GM13977 (cell line): ENCODE measurements around the gene SRSF7.
"Not testable (repeated sequence)": the region's sequence is repeated elsewhere in the genome, so short reads cannot be mapped to it uniquely, and the experiment has no call there.

ENCODE experiments used
- DNase-seq: peaks from one replicate; pipeline ENCODE4 v3.0.0; 2012; ENCODE audit warnings: low spot score
- CTCF ChIP-seq: IDR thresholded peaks from 2 replicates; pipeline ENCODE4 v1.5.1; 2012; ENCODE audit warnings: mild to moderate bottlenecking, control low read depth; ENCODE audit not compliant: insufficient read depth; ENCODE audit errors: extremely low read depth, missing control alignments
- in situ Hi-C: fragments of 300-500 bp; cut with MboI; formaldehyde crosslinking; loops from one replicate; pipeline ENCODE4 v1.12.0; 2022; ENCODE audit warnings: low sequenced_read_pairs, low pct_unique_long_range_greater_than_20kb, mixed read lengths, inconsistent platforms; ENCODE audit not compliant: unreplicated experiment

Gene SRSF7

GRCh38 chr2:38750891-38751595, at the start of gene SRSF7:
TSS of gene SRSF7 (minus strand) at chr2:38751361. CDS start at chr2:38751256, 105 bp downstream.
- DNase-seq: peak; percentile 97
- TF ChIP-seq CTCF: no peak
- in situ Hi-C loops: no loop called here

- no peak for DNase-seq
- TF ChIP-seq CTCF: no peak
- in situ Hi-C loops: no loop called here
These were observed 46.8 kb upstream of the SRSF7 start for GRCh38 chr2:38797953-38798352.

GRCh38 chr2:38797250-38797676, 46.1 kb upstream of the SRSF7 start:
- no peak for TF ChIP-seq CTCF
- in situ Hi-C loops: no loop called here
- no peak for DNase-seq

- DNase-seq, in situ Hi-C loops: not testable (repeated sequence)
These were observed 43.9 kb upstream of the SRSF7 start for GRCh38 chr2:38795016-38795415.

DNA sequence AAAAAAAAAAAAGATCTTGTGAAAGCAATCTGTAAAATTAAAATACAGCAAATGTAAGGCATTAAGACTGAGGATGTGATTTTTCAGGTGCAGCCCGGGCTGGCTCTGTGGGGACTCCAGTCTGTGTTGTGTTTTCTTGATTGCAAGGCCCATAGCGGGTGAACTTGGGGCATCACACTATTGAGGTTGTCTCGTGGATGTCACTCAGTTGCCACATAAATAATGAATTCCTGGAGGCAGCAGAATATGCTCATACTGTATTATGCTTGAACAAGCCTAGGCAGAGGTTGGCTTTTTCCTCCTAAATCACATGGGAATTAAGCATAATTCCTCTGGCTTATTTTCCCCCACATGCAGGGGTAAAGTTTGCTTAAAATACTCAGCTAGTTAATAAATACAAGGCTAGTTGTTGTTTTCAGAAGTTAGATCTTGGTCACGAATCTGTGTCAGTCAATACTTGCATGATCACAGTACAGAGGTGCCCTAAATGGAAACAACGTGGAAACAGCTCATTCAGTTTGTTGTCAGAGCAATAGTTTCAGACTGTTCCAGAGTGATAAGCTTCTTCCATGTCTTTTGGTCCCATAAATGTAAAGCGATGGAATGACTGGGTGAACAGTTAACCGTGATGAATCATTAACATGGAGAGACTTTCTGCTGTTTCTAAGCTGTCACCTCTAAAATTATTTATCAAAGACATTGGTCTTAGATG, 43.2 kb upstream of the SRSF7 start:
- DNase-seq: no peak
- TF ChIP-seq CTCF: no peak
- in situ Hi-C loops: no loop called here

DNA sequence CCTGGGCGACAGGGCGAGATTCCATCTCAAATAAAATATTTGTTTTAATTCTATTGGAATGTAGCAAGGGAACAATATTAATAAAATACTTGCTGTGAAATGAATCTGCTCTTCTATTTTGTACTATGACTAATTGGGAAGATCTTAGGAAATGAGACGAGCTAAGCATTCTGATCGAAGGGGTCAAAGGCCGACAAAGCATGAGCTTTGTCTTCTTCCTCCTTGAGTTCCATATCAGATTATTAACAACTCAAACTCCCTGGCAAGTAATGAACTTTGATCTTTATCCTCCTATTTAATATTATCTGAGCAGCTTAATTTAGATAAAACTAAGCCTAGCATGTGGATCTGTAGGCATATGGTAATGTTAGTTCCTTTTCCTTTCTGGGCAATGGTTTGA, 42.4 kb upstream of the SRSF7 start:
- DNase-seq: no peak
- in situ Hi-C loops: no loop called here
- TF ChIP-seq CTCF: no peak

DNA sequence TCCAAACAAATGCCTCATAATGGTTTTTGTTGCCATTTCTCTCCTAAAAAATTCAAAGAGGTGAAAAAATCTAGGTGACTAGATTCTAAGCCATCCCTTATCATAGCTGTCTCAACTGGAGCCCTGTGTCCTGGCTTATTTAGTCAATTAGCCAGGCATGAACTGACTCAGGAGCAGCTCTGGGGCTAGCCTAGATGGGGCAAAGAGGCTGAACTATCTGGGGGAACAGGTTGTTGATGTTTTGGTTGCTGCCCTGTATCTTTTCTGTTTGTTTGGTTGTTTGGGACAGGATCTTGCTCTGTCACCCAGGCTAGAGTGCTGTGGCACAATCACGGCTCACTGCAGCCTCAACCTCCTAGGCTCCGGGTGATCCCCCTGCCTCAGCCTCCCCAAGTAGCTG, 41.6 kb upstream of the SRSF7 start:
- in situ Hi-C loops: no loop called here
- no peak for DNase-seq
- TF ChIP-seq CTCF: no peak

GRCh38 chr2:38792321-38792720, 41.2 kb upstream of the SRSF7 start:
- in situ Hi-C loops: not testable (repeated sequence)

More at GRCh38 chr2:38792321-38792720, 41.2 kb upstream of the SRSF7 start:
- DNase-seq: not testable (repeated sequence)
